Central memory CD8-positive, alpha-beta T cell (primary cell): ENCODE results near the gene NOS1AP.

Source experiments
- ATAC-seq: fragments of 150-1000 bp; cut with Tn5 transposase; replicated peaks from 2 replicates; pipeline ENCODE4 v1.10.0; 2022; ENCODE audit warnings: mild to moderate bottlenecking, moderate FRiP score, moderate number of reproducible peaks; ENCODE audit not compliant: poor library complexity, severe bottlenecking; ENCODE audit errors: extremely low read depth
- DNase-seq, 2 donors: peaks; one replicate each; pipeline ENCODE4 v3.0.0; 2021; ENCODE audit warnings: low spot score in 2 of 2
- H3K27ac Mint-ChIP-seq: one replicate; pipeline ENCODE4 v1.8.0; 2022; ENCODE audit warnings: low read depth, mild to moderate bottlenecking, moderate library complexity, mixed read lengths
- H3K27me3 Mint-ChIP-seq: one replicate; pipeline ENCODE4 v1.8.0; 2022; ENCODE audit warnings: mixed read lengths
- H3K36me3 Mint-ChIP-seq: one replicate; pipeline ENCODE4 v1.8.0; 2022; ENCODE audit warnings: mild to moderate bottlenecking, moderate library complexity, mixed read lengths; ENCODE audit not compliant: insufficient read depth
- H3K4me1 Mint-ChIP-seq: one replicate; pipeline ENCODE4 v1.8.0; 2022; ENCODE audit warnings: mixed read lengths
- H3K4me3 Mint-ChIP-seq: one replicate; pipeline ENCODE4 v1.8.0; 2022; ENCODE audit warnings: mild to moderate bottlenecking, moderate library complexity, mixed read lengths
- H3K9me3 Mint-ChIP-seq: one replicate; pipeline ENCODE4 v1.8.0; 2022; ENCODE audit warnings: mixed read lengths

The NOS1AP gene

GRCh38 chr1:162303004-162303344, 233.5 kb downstream of the NOS1AP start:
- Mint-ChIP-seq H3K4me3 (no peak overlapping the region), H3K36me3 (no peaks in the 10 kb centered on the region), H3K27ac (no peak overlapping the region), H3K4me1 (no peaks in the 10 kb centered on the region), H3K9me3 (peaks cover 3% of the 10 kb centered on the region), H3K27me3 (peaks cover 47% of the 10 kb centered on the region)
- DNase-seq (no peak), ATAC-seq (no peak)

DNA sequence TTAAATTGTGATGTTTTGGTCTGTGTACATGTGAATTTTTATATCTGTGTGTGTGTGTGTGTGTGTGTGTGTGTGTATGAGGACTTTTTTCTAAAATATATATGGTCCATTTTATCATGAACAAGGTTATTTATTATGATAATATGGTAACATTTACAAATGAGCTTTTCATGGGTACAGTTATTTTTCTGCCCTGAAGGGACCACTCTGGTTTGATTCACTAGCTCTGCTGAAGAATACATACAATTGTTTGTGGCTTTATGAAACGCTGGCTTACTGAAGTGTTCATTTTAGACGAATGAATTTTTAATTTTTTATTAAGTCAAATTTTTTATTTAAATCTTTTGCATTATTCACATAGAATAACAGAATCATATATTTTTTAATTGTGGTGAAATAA, 235.2 kb downstream of the NOS1AP start:
- DNase-seq = no peak
- peaks cover 35% of the 10 kb centered on the region for H3K27me3 Mint-ChIP-seq
- peaks cover 8% of the 10 kb centered on the region for H3K9me3 Mint-ChIP-seq
- H3K36me3 Mint-ChIP-seq = no peaks in the 10 kb centered on the region
- no peaks in the 10 kb centered on the region for H3K4me1 Mint-ChIP-seq
- H3K4me3 Mint-ChIP-seq = no peak overlapping the region
- no peak overlapping the region for H3K27ac Mint-ChIP-seq
- no peak for ATAC-seq

GRCh38 chr1:162305969-162306368, 236.5 kb downstream of the NOS1AP start:
- peaks cover 8% of the 10 kb centered on the region for H3K9me3 Mint-ChIP-seq
- DNase-seq (no peak), ATAC-seq (no peak)
- peaks cover 34% of the 10 kb centered on the region for H3K27me3 Mint-ChIP-seq
- no peak overlapping the region for H3K4me3 Mint-ChIP-seq
- no peaks in the 10 kb centered on the region for H3K4me1 Mint-ChIP-seq
- H3K36me3 Mint-ChIP-seq = no peaks in the 10 kb centered on the region
- H3K27ac Mint-ChIP-seq = no peak overlapping the region

- peaks cover 22% of the 10 kb centered on the region for H3K27me3 Mint-ChIP-seq
- H3K9me3 Mint-ChIP-seq = peaks cover 8% of the 10 kb centered on the region
- ATAC-seq (no peak), DNase-seq (no peak)
- no peak overlapping the region for H3K4me3 Mint-ChIP-seq
- H3K4me1 Mint-ChIP-seq = no peaks in the 10 kb centered on the region
- H3K36me3 Mint-ChIP-seq = no peaks in the 10 kb centered on the region
- H3K27ac Mint-ChIP-seq = no peak overlapping the region
Observed at GRCh38 chr1:162310337-162310736, 240.8 kb downstream of the NOS1AP start.

DNA sequence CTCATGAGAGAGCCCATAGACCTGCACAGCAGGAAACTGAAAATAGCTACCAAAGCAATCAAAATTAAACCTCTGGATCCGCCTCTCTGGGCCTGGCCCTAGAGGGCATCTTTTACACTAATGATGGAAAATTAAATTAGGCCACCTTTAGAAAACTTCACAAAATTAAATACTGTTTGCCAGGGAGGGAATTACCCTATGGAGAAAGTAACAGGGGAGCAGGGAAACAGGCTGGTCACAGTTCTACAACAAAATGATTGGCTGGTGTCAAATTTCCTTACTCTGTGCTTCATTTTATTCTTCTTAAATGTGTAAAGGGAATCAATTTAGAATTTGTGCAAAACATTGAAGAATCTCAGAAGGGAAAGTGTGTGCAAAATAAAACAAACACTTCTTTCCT, 244.7 kb downstream of the NOS1AP start:
- no peaks in the 10 kb centered on the region for H3K9me3 Mint-ChIP-seq

GRCh38 chr1:162315673-162316072, 246.2 kb downstream of the NOS1AP start:
- H3K4me1 Mint-ChIP-seq = no peaks in the 10 kb centered on the region
- H3K27me3 Mint-ChIP-seq = peaks cover 41% of the 10 kb centered on the region
- ATAC-seq (no peak), DNase-seq (no peak)
- no peak overlapping the region for H3K4me3 Mint-ChIP-seq
- H3K27ac Mint-ChIP-seq = no peak overlapping the region
- no peaks in the 10 kb centered on the region for H3K9me3 Mint-ChIP-seq
- H3K36me3 Mint-ChIP-seq = no peaks in the 10 kb centered on the region

More for the DNA sequence above, 244.7 kb downstream of the NOS1AP start:
- Mint-ChIP-seq H3K27me3 (peaks cover 38% of the 10 kb centered on the region), H3K36me3 (no peaks in the 10 kb centered on the region), H3K27ac (no peak overlapping the region), H3K4me1 (no peaks in the 10 kb centered on the region), H3K4me3 (no peak overlapping the region)
- DNase-seq (no peak), ATAC-seq (no peak)

GRCh38 chr1:162316187-162316586, 246.7 kb downstream of the NOS1AP start:
- Mint-ChIP-seq H3K36me3 (no peaks in the 10 kb centered on the region), H3K9me3 (no peaks in the 10 kb centered on the region), H3K27me3 (peaks cover 36% of the 10 kb centered on the region), H3K4me3 (no peak overlapping the region), H3K27ac (no peak overlapping the region), H3K4me1 (no peaks in the 10 kb centered on the region)
- ATAC-seq (no peak), DNase-seq (no peak)

GRCh38 chr1:162317621-162318020, 248.1 kb downstream of the NOS1AP start:
- no peak for ATAC-seq
- no peaks in the 10 kb centered on the region for H3K36me3 Mint-ChIP-seq
- peaks cover 43% of the 10 kb centered on the region for H3K27me3 Mint-ChIP-seq
- no peak for DNase-seq
- no peak overlapping the region for H3K27ac Mint-ChIP-seq
- no peaks in the 10 kb centered on the region for H3K4me1 Mint-ChIP-seq
- H3K4me3 Mint-ChIP-seq = no peak overlapping the region
- no peaks in the 10 kb centered on the region for H3K9me3 Mint-ChIP-seq

- Mint-ChIP-seq H3K36me3 (no peaks in the 10 kb centered on the region), H3K4me3 (no peak overlapping the region), H3K9me3 (no peaks in the 10 kb centered on the region), H3K27ac (no peak overlapping the region), H3K27me3 (peaks cover 63% of the 10 kb centered on the region), H3K4me1 (no peaks in the 10 kb centered on the region)
- DNase-seq (no peak), ATAC-seq (no peak)
Observed at GRCh38 chr1:162319493-162320175, 250.1 kb downstream of the NOS1AP start.

- no peak for DNase-seq
- Mint-ChIP-seq H3K9me3 (no peaks in the 10 kb centered on the region), H3K36me3 (no peaks in the 10 kb centered on the region), H3K4me1 (no peaks in the 10 kb centered on the region), H3K27me3 (peaks cover 77% of the 10 kb centered on the region), H3K27ac (no peak overlapping the region), H3K4me3 (no peak overlapping the region)
- ATAC-seq = no peak
Observed at GRCh38 chr1:162321809-162322422, 252.4 kb downstream of the NOS1AP start.

DNA sequence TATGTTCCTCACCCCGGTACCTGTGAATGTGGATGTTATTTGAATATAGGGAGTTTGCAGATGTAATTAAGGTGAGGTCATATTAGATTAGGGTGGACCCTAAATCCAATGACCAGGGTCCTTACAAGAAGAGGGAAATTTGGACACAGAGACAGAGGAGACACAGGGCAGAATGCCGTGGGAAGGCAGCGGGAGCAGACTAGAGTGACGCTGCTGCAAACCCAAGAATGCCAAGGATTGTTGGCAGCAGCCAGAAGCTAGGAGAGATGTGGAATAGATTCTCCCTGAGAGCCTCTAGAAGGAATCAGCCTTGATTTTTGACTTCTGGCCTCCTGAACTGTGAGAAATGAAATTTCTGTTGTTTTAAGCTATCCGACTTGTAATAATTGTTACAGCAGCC, 253.5 kb downstream of the NOS1AP start:
- ATAC-seq (no peak), DNase-seq (no peak)
- no peak overlapping the region for H3K4me3 Mint-ChIP-seq
- H3K27ac Mint-ChIP-seq = no peak overlapping the region
- no peaks in the 10 kb centered on the region for H3K9me3 Mint-ChIP-seq
- peaks cover 84% of the 10 kb centered on the region for H3K27me3 Mint-ChIP-seq
- no peaks in the 10 kb centered on the region for H3K4me1 Mint-ChIP-seq
- no peaks in the 10 kb centered on the region for H3K36me3 Mint-ChIP-seq

DNA sequence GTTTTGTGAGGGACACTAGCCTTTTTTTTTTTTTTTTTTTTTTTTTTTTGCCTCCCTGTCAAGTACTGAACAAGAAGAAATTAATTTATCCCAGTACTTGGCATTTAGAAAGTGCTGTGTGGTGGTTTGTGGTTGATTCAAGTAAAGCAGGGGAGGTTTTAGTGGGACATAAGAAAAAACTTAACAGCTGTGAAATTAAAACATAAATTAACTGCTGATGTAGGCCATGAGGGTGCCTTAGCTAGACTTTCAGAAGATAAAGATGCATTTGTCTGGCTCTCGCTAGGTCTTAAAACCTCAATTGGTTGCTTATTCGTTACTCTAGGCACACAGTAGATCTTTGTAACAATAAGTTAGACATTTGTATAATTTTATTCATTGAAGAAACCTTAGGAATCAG, 254.9 kb downstream of the NOS1AP start:
- DNase-seq (no peak), ATAC-seq (no peak)
- H3K4me1 Mint-ChIP-seq = no peaks in the 10 kb centered on the region
- H3K27me3 Mint-ChIP-seq = peaks cover 71% of the 10 kb centered on the region
- no peak overlapping the region for H3K27ac Mint-ChIP-seq
- no peaks in the 10 kb centered on the region for H3K9me3 Mint-ChIP-seq
- H3K36me3 Mint-ChIP-seq = no peaks in the 10 kb centered on the region
- no peak overlapping the region for H3K4me3 Mint-ChIP-seq

DNA sequence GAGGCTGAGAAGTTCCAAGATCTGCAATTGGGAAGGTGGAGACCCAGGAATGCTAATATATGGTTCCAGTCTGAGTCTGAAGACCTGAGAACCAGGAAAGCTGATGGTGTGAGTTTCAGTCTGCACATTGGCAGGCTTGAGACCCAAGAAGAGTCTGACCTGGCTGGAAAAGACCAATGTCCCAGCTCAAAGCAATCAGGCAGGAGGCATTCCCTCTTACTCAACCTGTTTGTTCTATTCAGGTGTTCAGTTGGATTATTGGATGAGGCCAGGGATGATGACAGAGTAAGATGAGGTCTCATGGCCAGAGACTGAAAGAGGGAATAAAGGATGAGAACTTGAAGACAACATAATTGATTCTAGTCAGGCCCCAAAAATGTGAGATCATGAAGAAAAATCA, 257.1 kb downstream of the NOS1AP start:
- H3K4me3 Mint-ChIP-seq = no peak overlapping the region
- H3K27me3 Mint-ChIP-seq = peaks cover 63% of the 10 kb centered on the region
- H3K27ac Mint-ChIP-seq = no peak overlapping the region
- H3K36me3 Mint-ChIP-seq = no peaks in the 10 kb centered on the region
- DNase-seq (no peak), ATAC-seq (no peak)
- H3K9me3 Mint-ChIP-seq = no peaks in the 10 kb centered on the region
- no peaks in the 10 kb centered on the region for H3K4me1 Mint-ChIP-seq
